ENCODE measurements around the gene RASGRF1.

DNA sequence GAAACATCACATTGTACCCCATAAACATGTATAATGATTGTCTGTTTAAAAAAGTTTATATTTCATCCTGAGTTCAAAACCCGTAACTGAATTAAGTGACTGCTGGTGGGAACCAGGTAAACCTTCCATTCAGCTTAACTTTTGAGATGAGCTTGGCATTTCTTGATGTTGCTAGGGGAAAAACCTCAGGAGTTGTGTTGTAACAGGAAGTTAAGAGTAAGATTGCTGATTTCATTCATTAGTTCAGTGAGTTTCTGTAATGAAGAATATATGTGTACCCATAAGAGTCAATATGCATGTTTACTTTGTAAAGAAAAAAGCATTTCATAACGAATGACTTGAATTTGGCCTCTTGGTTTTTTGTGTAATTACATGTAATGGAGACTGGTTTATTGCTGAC lies 178.3 kb downstream of the RASGRF1 start:
- TF ChIP-seq, protein P1, sequence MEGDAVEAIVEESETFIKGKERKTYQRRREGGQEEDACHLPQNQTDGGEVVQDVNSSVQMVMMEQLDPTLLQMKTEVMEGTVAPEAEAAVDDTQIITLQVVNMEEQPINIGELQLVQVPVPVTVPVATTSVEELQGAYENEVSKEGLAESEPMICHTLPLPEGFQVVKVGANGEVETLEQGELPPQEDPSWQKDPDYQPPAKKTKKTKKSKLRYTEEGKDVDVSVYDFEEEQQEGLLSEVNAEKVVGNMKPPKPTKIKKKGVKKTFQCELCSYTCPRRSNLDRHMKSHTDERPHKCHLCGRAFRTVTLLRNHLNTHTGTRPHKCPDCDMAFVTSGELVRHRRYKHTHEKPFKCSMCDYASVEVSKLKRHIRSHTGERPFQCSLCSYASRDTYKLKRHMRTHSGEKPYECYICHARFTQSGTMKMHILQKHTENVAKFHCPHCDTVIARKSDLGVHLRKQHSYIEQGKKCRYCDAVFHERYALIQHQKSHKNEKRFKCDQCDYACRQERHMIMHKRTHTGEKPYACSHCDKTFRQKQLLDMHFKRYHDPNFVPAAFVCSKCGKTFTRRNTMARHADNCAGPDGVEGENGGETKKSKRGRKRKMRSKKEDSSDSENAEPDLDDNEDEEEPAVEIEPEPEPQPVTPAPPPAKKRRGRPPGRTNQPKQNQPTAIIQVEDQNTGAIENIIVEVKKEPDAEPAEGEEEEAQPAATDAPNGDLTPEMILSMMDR (IDR thresholded peaks at IDR 0.05) = no peak
- no peak for TF ChIP-seq POLR2A (IDR thresholded peaks at IDR 0.05)

Measured in ovary (tissue), 3 donors.